Neural cell (in vitro differentiated cells): ENCODE measurements around the gene GDI2.

ENCODE experiments used
- EP300 ChIP-seq: fragments of 450-650 bp; conservative IDR thresholded peaks from 2 replicates; pipeline ENCODE4 v1.6.1; 2014; ENCODE audit warnings: antibody characterized with exemption, mild to moderate bottlenecking, moderate library complexity; ENCODE audit not compliant: poor library complexity, severe bottlenecking
- EZH2 ChIP-seq: fragments of 200-600, 300-800 bp; shearing (Covaris generic), sonication (generic); IDR thresholded peaks from 2 replicates; pipeline ENCODE4 v1.6.1; 2014; ENCODE audit warnings: antibody characterized with exemption, low read length, borderline replicate concordance, mild to moderate bottlenecking; ENCODE audit not compliant: insufficient read depth, poor library complexity, severe bottlenecking
- POLR2AphosphoS5 ChIP-seq: IDR thresholded peaks from 2 replicates; pipeline ENCODE4 v1.6.1; 2012
- TAF1 ChIP-seq: IDR thresholded peaks from 2 replicates; pipeline ENCODE4 v1.6.1; 2012; ENCODE audit warnings: low read depth
- TF ChIP-seq, protein P1 (sequence below): fragments of 450-650 bp; IDR thresholded peaks from 2 replicates; pipeline ENCODE4 v1.5.1; 2014; ENCODE audit warnings: antibody characterized with exemption, mild to moderate bottlenecking, moderate library complexity; ENCODE audit not compliant: poor library complexity, severe bottlenecking

GRCh38 chr10:5782174-5782573 is 31.1 kb downstream of the GDI2 start:
- TF ChIP-seq, protein P1, sequence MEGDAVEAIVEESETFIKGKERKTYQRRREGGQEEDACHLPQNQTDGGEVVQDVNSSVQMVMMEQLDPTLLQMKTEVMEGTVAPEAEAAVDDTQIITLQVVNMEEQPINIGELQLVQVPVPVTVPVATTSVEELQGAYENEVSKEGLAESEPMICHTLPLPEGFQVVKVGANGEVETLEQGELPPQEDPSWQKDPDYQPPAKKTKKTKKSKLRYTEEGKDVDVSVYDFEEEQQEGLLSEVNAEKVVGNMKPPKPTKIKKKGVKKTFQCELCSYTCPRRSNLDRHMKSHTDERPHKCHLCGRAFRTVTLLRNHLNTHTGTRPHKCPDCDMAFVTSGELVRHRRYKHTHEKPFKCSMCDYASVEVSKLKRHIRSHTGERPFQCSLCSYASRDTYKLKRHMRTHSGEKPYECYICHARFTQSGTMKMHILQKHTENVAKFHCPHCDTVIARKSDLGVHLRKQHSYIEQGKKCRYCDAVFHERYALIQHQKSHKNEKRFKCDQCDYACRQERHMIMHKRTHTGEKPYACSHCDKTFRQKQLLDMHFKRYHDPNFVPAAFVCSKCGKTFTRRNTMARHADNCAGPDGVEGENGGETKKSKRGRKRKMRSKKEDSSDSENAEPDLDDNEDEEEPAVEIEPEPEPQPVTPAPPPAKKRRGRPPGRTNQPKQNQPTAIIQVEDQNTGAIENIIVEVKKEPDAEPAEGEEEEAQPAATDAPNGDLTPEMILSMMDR: no peak
- TF ChIP-seq TAF1: no peak
- TF ChIP-seq EZH2: no peak
- TF ChIP-seq POLR2AphosphoS5: no peak
- no peak for TF ChIP-seq EP300
